HG02588 (cell line): ENCODE results near the gene TFAM.

Experiments used
- ATAC-seq: cut with Tn5 transposase; IDR thresholded peaks from one replicate; pipeline ENCODE4 v1.9.1; 2021; ENCODE audit warnings: mild to moderate bottlenecking, moderate library complexity; ENCODE audit not compliant: unreplicated experiment

The TFAM gene

DNA sequence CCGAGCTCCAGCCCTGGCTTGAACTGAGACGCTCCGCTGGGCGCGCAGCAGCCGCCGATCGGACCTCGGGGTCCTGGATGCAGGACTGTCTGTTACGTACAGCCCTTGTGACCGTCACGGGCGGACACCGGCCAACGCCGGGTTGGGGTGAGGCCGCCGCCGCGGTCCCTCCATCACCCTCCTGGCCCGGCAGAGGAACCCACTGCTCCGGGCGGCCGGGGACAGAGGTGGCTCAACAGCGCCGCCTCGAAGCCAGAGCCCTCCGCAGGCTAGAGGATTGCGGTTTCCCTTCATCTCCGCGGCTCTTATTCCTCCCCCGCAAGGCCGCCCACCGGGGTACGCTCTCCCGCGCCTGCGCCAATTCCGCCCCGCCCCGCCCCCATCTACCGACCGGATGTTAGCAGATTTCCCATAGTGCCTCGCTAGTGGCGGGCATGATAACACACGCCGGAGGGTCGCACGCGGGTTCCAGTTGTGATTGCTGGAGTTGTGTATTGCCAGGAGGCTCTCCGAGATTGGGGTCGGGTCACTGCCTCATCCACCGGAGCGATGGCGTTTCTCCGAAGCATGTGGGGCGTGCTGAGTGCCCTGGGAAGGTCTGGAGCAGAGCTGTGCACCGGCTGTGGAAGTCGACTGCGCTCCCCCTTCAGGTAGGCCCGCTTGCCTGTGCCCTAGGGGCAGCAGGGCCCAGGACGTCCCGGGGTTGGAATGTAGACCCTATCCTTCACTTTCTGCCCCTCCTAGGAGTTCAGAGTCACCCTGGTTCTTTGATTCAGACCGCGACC is at the start of gene TFAM:
Gene TFAM (plus strand): TSS at position 412 of the 785 bp plus-strand sequence. CDS start 138 bp downstream, at position 550.
- peak; percentile 90 for ATAC-seq

DNA sequence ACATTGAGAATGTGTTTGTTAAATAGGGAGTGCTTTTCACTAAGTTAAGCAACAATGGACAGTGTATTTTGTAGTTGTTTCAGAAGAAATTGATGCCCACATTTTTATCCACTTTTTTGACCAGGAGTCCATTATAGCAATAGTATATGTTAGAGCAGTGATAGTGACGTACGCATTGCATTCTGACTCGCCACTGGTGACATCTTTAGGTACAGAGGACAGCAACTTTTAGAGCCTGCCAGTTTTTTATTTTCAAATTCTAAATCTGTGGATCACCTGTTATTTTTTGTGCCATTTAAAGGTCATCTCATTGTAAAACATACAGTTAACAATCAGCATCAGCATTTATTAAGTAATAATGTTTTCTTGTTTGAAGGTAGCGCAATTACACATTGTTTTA is 49.0 kb upstream of the TFAM start:
- ATAC-seq, result no peak

DNA sequence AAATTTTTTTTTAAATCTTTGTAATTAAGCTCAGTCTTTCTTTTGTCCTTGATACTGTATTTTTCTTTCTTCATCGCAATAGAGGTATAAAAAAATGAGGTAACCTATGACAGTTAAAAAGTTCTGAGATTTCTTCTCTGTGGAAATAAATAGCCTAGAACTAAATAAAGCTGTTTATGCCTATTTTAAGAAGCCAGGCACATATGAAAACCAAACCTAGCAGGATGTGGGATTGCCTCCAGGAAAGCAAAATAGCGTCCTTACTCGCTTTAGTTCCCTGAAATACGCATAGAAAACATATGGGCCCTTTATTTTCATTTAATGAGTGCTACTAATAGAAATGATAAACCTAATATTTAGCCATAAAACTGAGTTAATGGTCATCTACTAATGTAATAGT is 43.8 kb upstream of the TFAM start:
- ATAC-seq, result no peak

DNA sequence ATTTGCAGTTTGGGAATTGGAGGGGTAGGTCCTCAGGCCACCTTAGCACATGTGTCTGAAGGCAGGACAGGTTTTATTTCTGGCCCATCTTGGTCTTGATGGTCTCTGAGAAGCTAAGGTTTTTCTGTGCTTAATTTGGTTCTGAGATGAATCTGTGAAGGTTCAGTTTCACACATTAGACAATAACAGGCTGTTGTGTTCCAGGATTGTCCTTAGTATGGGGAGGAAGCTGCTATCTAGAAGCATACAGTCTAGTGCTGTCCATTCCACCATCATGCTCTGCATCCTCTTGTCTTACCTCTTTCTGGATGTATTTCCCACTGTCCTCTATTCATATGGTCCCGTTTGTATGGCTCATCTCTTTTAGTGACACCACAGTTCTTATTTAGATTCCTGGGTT is 43.3 kb upstream of the TFAM start:
- ATAC-seq, result peak; percentile 46

- no peak for ATAC-seq
Observed at GRCh38 chr10:58347967-58348366, 37.2 kb upstream of the TFAM start.

DNA sequence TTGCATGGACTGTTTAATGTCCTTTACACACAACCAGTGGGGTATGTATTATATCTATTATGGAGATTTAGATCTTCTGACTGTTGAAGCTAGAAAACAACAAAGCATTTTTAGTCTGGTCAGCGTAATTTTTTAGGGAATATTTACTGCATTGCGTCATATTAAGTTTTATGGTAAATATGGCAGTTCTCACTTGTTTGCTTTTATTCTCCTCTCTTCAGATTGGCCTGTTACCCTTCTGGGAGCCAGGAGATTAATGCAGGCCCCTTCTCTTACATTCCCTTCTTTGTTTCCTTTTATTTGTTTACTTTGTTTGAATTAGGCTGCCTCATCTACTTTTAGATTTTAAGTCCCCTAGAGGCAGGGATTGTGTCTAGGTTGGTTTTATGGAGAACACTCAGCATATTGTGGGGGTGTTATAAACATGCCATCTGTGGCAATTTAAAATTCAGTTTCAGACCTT is 36.6 kb upstream of the TFAM start:
- no peak for ATAC-seq

DNA sequence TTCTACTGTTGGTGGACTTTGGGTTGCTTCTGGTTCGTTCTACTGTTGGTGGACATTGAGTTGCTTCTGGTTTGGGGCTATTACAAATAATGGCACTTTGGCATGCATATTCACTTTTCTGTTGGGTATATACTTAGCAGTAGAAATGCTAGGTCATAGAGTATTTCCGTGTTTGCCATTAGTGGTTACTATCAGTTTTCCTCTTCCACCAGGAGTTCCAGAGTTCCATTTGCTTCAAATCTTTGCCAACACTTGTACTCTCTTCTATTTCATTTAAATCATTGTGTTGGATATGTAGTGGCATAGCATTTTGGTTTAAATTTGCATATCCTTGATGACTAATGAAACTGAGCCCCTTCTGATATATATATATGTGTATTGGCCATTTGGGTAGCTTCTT is 35.2 kb upstream of the TFAM start:
- ATAC-seq, result no peak

GRCh38 chr10:58350619-58351323 is 34.4 kb upstream of the TFAM start:
- no peak for ATAC-seq

DNA sequence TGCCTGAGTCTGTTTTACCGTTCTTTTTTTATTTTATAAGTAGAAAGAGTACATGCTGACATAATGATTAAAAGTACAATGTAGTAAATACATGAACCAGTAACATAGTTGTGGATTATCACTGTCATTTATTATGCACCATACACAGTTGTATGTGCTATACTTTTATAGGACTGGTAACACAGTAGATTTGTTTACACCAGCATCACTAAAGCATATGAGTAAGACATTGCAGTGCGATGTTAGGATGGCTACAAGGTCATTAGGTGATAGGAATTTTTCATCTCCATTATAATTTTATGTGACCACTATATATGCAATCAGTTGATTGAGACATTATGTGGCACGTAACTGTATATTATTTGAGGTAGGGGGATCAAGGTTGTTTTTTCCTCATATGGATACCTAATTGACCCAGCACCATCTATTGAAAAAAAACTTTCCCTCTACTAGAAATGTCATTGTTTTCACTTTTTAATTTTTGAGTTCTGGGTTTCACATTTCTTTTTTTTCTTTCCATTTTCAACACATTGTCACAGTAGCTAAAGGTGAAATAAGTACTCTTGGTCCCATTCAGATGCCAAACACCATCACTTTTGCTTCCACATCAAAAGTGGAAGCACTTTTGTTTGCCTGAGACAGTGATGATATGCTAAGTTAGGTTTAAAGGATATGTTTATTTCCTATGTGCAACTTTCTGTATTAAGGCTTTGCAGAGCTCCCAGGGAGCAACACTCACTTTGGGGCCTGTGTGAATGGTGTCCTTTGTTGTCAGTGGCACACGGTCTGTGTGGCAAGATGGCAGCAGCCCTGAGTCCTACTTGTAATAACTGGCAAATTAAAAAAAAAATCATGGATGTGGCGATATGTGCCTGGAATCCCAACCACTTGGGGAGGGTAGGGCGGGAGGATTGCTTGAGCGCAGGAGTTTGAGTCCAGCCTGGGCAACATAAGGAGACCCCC is 33.3 kb upstream of the TFAM start:
- no peak for ATAC-seq

DNA sequence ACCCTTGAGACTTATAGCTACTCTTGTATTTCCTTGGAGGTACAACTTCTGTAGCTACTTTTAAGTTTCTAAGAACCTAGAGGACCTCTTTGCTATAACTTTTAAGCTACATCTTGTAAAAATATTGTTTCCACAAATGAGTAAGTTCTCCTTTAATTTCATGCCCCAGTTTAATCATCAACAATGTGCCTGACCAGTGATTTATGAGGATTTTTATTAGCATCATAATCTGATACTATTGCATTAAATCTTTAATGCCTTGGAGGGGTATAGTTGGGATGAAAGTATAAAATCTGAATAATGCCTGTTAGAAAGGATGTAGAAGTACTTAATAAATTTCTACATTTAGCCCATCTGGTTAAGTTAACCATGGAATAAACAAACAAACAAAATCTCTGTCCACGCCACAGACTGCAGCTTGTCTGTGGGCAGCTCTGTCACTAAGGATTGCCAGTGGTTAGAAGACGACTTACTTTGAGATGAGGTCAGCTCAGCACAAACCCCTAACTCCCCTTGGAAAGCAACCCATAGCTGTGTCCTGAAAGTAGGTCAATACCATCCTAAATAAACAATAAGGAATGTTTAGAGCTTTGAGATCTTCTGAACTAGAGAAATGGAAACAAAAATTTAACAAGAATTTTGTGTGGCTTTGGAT is 32.1 kb upstream of the TFAM start:
- no peak for ATAC-seq

DNA sequence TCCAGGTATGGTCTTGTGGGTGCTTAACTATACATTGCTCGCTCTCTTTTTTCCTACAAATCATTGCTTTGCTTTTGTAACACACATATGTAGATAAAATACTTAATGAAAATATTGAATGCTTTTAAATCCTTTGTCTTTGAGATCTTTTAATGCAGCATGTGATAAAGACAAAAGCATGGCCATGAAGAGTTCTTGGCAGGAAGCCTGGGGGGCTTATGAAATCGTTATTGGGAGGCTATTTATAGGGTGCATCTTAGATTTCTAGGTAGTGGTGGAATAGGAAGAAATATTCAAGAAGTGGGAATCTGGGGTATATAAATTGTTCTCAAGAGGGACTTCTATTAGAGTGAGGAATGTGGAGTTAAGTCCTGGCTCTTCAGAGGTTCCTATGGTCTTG is 28.5 kb upstream of the TFAM start:
- no peak for ATAC-seq

- ATAC-seq, result no peak
Observed at GRCh38 chr10:58358314-58358933, 26.8 kb upstream of the TFAM start.

- ATAC-seq, result no peak
Observed at GRCh38 chr10:58358947-58359346, 26.3 kb upstream of the TFAM start.

DNA sequence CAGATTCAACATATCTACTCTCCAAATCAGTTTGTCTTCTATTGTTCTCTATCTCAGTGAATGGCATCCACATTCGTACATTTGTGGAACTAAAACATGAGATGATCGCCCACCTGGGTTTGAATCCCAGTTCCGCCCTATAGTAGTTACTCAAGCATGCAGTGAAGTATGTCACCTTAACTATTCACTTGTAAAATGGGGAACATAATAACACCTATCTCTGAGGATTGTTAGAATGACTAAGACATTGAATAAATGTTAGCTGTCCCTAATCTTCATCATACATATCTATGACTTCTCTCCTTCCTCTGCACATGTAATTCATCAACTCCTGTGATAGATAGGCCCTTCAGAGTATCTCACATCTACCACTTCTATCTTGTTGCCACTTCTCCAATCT is 25.7 kb upstream of the TFAM start:
- no peak for ATAC-seq

DNA sequence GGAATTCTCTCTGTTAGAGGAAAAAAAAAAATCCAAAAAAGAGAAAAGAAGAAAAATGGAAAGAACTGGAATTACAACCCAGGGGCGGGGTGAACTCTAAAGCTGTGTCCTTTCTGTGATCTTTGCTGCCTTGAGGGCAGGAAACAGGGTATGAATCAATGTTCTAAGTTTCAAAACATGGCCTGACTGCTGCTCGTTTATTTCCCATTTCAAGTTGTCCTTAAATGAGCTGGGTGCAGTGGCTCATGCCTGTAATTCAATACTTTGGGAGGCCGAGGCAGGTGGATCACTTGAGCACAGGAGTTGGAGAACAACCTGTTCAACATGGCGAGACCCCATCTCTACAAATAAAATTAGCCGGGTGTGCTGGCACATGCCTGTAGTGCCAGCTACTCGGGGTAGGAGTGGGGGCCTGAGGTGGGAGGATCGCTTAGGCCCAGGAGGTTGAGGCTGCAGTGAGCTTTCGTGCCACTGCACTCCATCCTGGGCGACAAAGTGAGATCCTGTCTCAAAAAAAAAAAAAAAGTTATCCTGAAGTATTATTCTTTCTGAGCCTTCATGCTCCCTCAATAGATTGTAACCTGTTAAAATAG is 24.7 kb upstream of the TFAM start:
- no peak for ATAC-seq

DNA sequence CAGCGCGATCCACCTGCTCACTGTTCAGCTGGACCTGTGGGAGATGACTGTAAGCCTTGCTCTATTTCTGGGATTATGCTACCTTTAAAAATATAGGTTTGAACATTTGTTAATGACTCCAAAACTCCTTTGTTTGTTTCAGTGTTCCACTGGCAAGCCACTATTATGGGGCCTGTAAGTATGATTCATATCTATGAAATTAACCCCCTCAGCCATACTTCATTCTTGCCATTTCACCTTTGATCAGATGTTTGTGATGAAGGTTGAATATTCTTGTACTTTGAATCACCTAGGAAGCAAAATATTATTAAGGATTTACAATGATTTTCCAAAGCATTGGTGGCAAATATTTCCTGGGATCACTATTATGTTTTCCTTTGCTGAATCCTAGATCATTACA is 23.9 kb upstream of the TFAM start:
- ATAC-seq, result no peak

DNA sequence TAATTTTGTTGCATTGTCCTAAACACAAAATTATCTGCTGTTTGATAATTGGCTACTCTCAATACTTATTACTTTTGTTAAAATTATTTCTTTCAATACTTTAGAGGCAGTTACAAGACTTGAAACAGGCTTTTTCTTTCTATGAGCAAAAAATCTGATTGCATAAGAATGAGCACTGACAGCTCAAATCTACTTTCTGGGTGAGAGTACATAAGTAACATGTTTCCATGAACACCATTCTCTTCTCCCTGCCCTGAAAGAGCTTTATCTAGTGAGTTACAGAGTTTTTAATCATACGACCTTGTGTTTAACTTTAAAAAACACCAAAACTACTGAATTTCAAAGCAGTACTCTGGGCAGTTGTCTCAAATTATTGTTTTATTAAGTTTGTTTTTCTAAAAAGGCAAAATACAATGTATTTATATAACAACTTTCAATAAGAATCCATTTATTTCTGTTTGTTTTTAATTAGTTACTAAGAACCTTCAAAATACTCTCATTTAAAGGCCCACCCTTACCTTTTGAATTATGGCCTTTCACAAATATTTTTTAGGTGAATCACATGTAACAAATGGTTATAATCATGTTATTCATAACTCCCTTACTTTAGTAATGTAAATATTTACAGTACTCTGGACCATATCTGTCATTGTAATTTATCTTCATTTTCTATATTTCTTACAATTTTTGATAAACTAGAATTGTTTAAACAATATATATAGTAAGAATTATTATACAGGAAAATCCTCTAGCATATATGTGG is 23.0 kb upstream of the TFAM start:
- ATAC-seq, result no peak

DNA sequence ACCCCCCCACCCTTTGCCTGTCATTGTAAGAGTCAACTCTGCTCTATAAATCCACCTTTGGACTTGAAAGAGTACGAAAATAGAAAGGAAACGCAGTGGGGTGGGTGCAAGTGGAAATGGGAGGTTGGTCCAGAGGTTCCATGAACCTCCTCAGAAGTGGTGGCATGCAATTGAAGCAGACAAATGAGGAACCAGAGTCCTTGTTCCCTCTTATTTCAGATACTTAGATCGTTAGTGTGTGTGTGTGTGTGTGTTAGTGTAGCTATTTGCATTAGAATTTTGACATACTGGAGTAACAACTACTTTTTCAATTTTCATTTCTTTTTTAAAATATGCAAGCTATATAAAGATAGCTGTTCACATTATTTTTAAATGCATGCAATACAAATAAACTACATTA is 18.1 kb upstream of the TFAM start:
- ATAC-seq, result no peak

- no peak for ATAC-seq
Observed at GRCh38 chr10:58371473-58371872, 13.7 kb upstream of the TFAM start.
